Suppressor macrophage treated with lipopolysaccharide for 4 hours (primary cell): Measurements from ENCODE around the gene TNPO1.

ENCODE experiments used
- DNase-seq: peaks from one replicate; pipeline ENCODE4 v3.0.0-alpha.2; 2020

The TNPO1 gene

GRCh38 chr5:72936893-72937292 lies 120.4 kb downstream of the TNPO1 start:
- DNase-seq: no peak

DNA sequence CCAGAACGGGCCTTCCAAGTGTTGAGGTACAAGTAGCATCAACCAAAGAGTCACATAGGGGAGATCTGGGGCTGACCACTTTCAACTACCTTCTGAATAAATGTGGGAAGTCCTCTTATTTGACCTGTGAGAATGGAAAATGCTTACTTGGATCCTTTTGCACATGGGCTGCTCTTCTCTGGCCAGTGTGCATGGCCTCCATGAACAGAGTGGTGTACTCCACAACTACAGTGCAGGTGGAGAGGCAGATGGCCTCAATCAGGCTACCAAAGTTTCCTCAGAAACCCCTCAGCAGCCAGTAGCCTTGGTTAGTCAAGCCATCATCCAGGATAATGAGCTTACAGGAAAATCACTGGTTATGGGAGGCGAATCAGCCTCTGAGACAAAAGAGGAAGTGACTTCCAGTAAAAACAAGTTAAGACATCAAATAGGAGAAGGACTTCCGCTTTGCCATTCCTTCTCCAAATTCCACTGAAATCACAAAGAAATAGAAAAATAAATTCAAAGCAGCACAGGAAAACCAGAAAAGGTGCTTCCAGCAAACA lies 121.1 kb downstream of the TNPO1 start:
- peak; percentile 80 for DNase-seq

DNA sequence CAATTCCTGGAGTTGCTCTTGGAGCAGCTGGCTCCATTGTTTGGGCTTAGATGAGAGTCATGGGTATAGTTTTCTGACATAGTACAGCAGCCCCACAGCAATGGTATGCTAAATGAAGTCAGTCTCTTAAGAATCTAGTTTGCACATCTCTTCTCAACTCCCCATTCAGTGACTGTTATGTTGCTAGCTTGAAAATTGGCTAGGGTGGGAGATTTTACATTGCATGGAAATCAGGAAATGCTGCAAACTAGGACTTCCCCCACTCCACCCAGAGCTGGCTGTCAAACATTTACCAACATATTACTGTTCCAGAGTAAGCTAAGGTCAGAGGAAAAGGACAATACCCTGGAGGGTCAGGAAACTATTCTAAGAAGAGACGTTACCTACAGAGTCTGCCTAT lies 121.7 kb downstream of the TNPO1 start:
- peak; percentile 78 for DNase-seq

GRCh38 chr5:72940082-72940481 lies 123.6 kb downstream of the TNPO1 start:
- DNase-seq: peak; percentile 81

GRCh38 chr5:72943307-72943706 lies 126.8 kb downstream of the TNPO1 start:
- no peak for DNase-seq

- peak; percentile 45 for DNase-seq
These were observed 131.0 kb downstream of the TNPO1 start for GRCh38 chr5:72947498-72947897.

DNA sequence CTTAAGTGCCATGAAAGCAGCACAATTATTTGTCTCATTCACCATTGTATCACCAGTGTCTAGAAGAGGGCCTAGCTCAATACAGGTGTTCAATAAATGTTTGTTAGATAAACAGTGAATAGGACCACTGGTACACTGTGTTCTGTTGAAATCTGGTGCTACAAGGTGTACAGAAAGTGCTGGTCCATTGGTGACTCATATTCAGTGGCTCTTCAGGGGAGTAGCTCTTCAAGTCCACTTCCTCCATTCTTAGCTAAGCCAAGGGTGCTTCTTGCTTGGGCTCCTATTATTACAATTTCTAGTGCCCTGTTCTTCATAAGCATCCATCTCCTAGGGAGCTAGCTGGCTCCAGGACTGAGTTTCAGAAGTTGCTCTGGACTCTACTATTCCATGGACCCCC lies 133.0 kb downstream of the TNPO1 start:
- DNase-seq: no peak

GRCh38 chr5:72951671-72952468 lies 135.4 kb downstream of the TNPO1 start:
- DNase-seq: peak; percentile 90

GRCh38 chr5:72954389-72954788 lies 137.9 kb downstream of the TNPO1 start:
- no peak for DNase-seq

DNA sequence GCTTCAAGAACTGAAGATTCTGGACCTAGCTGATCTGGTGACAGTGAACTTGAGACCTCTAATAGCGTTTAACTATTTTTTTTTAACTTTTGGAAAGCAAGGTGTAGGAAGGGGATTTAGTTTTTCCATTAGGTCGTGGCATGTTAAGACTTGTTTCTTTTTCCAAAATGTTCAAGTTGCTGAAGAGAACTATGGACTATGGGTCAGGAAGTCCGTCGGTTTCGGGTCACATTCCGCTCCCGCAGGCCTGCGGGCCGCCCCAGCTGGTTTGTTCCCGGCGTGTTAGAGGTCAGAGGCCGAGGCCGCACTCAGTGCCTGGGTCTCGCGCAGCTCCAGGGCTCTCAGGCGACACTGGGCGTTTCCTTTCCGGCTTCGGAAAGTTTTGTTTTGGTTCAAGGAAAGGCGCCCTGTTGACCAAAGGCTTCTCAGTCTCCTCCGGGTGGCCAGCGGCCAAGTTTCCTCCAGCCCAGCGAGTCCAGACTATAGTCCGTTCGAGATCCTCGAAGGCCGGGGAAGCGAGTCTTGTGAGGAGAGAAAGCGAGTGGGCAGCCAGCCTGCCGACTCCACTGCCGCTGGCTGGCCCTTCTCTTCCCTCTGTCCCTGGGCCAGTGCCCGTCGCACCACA lies 138.8 kb downstream of the TNPO1 start:
- DNase-seq: peak; percentile 87

GRCh38 chr5:72955768-72956323 lies 139.4 kb downstream of the TNPO1 start, which contains the start of gene FCHO2:
Gene FCHO2 (plus strand): TSS chr5:72956041. CDS start chr5:72956097, 56 bp downstream.
- DNase-seq: peak; percentile 99

DNA sequence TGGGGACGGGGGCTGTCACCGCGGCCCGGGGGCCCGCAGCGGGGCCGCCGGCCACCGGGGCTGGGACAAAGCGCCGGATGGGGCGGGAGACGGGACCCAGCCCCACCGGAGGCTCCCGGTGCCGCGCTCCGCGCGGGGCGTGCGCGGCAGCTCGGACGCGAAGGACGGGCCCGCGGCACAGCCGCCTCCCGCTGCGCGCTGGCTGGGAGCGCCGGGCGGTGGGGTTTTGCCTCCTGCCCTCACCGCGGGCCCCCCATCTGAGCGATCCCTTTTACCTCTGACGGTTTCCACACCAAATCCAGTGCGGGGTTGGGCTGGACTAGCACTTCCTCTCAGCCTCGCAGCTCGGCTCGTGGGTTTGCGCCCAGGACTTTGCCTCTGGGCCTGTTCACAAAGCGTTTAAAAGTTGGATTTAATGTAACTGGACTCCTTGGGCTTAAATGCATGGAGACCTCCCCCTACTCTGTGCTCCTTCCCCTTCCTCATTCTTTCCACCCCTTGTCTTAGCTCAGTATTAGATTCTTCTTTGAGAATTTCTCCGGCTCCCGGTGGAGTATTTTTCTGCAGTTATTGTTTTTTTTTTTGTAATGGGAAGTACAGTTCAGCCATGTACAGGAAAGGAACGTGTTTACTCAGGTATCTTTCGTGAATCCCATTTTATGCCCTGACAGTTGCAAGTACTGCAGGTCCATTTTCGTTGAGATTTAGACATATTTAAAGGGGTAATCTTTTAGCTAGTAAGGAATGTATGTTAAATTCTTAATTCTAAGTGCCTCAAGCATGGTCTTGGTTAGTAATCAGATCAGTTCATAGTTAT lies 140.1 kb downstream of the TNPO1 start:
- peak; percentile 59 for DNase-seq

DNA sequence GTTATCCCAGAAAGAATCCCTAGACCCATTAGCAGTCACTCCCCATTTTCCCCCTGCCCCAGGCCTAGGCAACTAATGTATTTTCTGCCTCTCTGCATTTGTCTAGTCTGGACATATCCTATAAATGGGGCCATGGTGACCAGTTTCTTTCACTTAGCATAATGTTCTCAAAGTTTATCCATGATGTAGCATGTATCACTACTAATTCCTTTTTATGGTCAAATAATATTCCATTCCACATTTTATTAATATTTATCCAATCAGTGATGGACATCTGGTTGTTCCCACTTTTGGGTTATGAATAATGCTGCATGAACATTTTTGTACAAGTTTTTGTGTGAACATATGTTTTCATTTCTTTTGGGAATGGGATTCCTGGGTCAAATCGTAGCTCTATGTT lies 140.9 kb downstream of the TNPO1 start:
- no peak for DNase-seq

GRCh38 chr5:72959257-72959656 lies 142.8 kb downstream of the TNPO1 start:
- DNase-seq: no peak
